Diencephalon (tissue), 1 donor: ENCODE measurements around the gene TMEM229A. TPM values are rescaled to one million over a fixed set of nuclear protein-coding genes. Genes with fewer than 3 reads are reported as not detected.

Experiments
- total RNA-seq: library from RNA; depleted of rRNA; stranded (reverse); fragments of >200 nt; gene quantifications from one replicate; pipeline ENCODE4 v1.2.3, GENCODE V29; 2014

The TMEM229A gene
- 4.6 TPM for total RNA-seq

DNA sequence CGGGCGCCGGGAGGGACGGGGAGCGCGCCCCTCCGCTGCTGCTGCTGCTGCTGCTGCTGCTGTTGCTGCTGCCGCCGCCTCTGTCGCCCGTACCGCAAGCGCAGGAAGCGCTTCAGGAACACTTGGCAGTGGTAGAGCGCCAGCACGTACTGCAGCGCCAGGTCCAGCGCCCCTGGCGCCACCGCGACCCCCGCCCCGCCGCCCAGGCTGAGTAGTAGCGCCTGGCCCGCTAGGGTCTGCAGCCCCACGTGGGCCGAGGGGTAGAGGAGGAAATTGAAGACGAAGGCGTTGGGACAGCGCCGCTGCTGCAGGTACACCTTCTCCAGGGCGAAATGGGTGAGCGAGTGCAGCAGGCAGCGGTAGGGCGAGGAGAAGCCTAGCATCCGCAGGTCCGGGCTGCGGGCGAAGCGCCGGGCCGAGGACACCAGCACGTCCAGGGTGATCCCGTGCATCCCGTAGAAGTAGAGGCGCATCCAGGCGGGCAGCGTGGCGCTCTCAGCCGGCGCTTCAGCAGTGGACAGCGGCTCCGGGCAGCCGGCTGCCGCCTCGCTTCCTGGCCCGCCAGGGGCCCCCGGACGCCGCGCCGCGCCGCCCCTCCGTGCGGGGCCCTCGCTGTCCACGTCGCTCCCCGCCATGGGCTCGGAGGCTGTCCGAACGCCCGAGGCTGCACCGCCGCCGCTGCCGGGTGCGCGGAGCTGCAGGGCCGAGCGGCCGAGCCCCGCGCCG is at the start of gene TMEM229A:
Gene TMEM229A, minus strand, starts transcription at position 699 of the 726 bp plus-strand sequence. Its CDS starts 64 bp downstream, at position 635.

Other genes starting within 250 kb of the TMEM229A start
- gene HYAL4, start 187.9 kb downstream of the TMEM229A start, total RNA-seq: not detected
- gene SPAM1, start 107.8 kb downstream of the TMEM229A start, total RNA-seq: not detected